Measurements from ENCODE around the gene PXT1.

GRCh38 chr6:36350681-36351571 is 91.7 kb downstream of the PXT1 start:
- TF ChIP-seq POLR2A (IDR thresholded peaks at IDR 0.05) (no peak), CTCF (IDR thresholded peaks at IDR 0.05) (no peak)

All from testis (tissue), 2 donors.